B cell (primary cell): ENCODE results near the gene ANKS4B.

ENCODE experiments used
- CTCF ChIP-seq: fragments of 200-600 bp; IDR thresholded peaks from one replicate; pipeline ENCODE4 v1.8.0; 2022; ENCODE audit warnings: antibody characterized with exemption, mild to moderate bottlenecking
- EZH2 ChIP-seq: IDR thresholded peaks from 2 replicates; pipeline ENCODE4 v1.6.1; 2012; ENCODE audit warnings: borderline replicate concordance, low read depth, mild to moderate bottlenecking, moderate library complexity, low read length; ENCODE audit not compliant: insufficient read depth, poor library complexity, severe bottlenecking

- TF ChIP-seq EZH2 (no peak), CTCF (no peak)
These were observed 33.8 kb downstream of the ANKS4B start for GRCh38 chr16:21267298-21267697.
